DMS53 treated with DMSO at 0.1 percent for 48 hours (cell line): ENCODE data around the gene GALNT8.
"Not testable (repeated sequence)": the region's sequence is repeated elsewhere in the genome, so short reads cannot be mapped to it uniquely, and the experiment has no call there.

Experiments used
- DNase-seq: peaks from one replicate; lab custom pipeline; 2025; ENCODE audit not compliant: unreplicated experiment; lab: John Stamatoyannopoulos, UW

The GALNT8 gene

DNA sequence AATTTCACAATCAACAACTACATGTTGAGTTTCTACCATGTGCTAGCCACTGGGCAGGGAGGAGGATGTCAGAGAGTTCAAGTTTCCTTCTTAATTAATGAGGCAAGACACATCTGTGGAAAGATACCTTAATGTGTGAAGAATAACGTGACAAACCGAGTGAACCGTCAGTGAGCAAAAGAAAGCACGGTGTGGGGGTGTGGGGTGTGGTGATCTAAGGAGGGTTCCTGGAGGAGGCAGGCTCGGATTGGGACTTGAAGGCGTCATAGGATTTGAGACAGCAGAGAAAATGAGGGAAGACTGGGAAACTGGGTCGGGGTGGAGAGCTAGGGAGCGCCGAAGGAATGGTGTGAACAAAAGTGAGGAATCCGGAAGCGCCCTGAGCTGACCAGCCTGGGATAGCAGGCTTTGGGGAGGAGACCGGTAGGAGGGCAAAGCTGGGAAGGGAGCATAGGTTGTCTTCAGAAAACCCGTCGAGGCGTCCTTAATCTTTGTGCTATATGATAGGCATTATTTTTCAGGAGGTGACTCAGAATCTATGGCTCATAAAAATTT, 22.3 kb downstream of the GALNT8 start:
- no peak for DNase-seq

DNA sequence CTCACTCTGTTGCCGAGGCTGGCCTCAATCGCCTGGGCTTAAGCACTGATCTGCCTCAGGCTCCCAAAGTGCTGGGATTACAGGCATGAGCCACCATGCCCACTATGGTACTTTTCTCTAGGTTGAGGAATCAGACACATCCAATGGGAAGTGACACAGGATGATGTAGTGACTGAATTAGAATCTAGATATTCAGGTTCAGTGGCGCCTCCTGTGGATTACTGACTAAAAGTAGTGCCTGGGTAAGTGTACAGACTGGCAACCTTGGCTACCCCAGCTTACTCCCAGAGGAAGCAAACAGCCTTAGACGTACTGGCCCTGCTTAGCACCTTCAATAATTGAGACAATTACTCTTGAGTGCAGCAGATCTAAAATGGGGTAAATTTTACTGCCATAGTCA, 22.8 kb downstream of the GALNT8 start:
- DNase-seq: peak; percentile 66

DNA sequence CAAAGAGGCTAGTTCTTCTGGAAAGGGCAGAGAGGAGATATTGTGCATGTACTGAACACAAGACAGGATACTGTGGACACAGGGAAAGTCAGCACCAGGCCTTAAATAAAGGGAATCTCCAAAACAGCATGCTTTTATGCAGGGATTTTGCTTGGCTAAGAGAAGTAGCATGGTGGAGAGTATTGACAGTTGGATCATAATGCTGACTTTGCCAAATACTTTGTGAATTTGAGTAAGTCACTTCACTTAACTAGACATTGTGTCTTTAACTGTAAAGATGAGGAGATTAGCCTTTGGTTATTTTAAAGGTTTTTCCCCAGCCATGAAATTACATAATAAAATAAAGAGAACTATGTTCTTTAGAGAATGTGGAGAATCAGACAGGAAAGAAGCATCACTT, 24.5 kb downstream of the GALNT8 start:
- DNase-seq: no peak

DNA sequence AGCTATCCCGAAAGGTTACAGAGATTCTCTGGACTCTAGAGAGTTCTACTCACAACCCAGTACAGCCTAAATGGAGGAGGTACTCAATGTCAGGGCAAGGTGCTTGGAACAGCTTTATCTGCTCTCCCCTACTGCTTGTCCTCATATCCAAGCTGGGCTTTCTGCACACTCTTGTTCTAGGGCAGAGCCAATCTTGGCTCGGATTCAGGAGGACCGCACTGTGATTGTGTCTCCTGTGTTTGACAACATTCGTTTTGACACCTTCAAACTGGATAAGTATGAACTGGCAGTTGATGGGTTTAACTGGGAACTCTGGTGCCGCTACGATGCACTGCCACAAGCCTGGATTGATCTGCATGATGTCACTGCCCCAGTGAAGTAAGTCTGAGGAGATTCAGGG, 25.0 kb downstream of the GALNT8 start:
- DNase-seq: no peak

DNA sequence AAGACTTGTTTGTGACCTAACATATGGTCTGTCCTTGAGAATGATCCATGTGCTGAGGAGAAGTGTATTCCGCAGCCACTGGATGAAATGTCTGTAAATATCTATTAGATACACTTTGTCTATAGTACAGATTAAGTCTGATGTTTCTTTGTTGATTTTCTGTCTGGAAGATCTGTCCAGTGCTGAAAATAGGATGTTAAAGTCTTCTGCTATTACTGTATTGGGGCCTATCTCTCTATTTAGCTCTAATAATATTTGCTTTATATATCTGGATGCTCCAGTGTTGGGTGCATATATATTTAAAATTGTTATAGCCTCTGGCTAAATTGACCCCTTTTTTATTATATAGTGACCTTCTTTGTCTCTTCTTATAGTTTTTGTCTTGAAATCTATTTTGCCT, 31.5 kb downstream of the GALNT8 start:
- not testable (repeated sequence) for DNase-seq

DNA sequence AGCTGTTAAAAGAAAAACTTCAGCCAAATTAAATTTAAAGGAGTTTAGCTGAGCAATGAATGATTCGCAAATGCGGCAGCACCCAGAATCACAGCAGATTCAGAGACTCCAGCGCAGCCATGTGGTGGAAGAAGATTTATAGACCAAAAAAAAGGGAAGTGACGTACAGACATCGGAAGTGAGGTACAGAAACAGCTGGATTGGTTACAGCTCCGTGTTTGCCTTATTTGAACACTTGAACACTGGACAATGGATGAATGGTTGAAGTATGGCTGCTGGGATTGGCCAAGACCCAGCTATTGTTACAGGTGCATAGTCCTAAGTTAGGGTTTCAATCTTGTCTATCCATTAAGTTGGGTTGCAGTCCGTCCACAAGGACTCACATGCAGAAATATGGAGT, 42.6 kb downstream of the GALNT8 start:
- no peak for DNase-seq

DNA sequence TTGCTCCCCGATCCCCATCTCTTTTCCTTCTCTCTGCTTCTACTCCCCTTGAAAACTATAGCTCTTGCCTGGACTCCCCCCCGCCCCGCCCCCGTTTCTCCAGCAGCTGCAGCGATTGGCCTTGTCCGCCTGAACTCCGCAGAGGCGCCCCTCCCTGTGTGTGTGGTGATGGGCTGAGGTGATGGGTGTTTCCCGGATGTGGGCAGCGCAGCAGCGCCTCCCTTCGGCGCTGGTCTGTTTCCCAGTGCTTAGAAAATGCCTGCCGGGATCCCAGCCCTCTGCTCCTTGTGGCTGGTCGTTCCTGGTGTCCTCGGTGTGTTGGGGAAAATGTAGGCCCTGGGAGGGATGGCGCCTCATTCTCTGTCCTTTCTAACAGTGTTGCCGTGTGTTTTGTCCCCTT, 43.3 kb downstream of the GALNT8 start:
- DNase-seq: peak; percentile 100

DNA sequence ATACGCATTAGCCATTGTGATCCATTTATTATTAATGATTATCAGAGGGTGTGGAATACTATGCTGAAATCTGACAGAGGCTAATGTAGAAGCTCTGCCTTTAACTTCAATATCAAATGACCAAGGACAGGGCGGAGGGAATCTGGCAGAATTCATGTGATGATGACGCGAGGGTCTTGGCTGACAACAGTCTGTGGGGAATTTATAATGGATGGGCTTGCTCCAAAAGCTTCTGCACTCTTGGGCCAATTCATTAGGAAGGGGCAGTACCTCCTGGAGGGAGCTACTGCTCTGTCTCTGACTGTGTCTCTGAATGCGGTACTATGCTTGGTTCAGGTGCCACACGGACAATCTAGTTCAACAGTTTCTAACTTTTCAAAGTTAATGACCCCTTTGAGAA, 46.2 kb downstream of the GALNT8 start:
- DNase-seq: no peak

DNA sequence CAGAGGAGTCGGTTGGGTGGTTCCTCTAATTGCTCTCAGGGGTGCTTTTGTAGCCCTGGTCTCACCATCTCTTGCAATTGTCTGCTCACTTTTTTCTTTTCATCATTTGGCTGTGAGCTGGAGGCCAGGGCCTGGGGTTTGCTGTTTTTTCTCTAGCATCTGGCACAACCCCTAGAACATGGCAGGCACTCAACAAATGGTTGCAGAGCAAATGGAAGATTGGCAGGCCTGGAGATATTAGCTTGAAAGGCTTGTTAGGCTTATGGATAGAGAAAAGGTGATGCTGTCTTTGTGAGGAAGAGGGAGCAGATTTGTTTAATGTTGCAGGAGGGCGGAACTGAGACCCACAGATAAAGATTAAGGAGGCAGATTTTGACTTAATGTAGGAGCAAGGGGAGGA, 47.0 kb downstream of the GALNT8 start:
- no peak for DNase-seq

DNA sequence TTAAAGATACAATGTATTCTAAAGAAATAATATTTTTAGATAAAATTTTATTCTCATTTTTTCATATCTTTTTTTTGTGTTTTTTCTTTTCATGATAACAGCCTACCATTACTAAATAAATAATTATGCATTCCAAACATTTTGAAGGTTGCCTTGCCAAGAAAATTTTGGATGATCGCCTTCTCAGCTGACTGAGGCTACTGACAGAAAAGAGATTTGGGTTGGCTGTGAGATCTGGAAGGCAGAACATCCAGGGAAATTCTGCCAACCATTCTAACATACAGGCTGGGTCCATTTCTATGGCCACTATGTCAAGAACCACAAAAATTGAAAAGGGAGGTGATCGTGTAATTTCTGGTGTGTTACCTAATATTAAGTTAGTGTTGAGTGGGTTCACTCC, 48.1 kb downstream of the GALNT8 start:
- no peak for DNase-seq

DNA sequence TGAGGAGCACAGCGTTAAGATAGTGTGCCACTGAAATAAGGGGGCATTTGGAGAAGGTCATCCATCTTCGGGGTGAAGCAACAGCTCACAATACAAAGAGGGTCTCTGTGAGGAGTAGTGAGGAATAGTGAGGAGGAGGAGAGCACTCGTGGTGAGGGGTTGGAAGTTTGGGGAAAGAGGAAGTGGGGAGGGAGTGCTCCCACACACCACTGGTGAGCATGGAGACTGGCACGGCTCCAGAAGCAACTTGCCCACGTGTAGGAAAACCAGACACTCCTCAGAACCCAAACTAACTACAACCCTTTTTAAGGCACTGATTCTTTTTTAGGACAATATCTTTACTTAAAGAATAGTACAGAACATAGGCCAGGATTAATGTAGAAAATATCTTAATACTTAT, 48.9 kb downstream of the GALNT8 start:
- no peak for DNase-seq

DNA sequence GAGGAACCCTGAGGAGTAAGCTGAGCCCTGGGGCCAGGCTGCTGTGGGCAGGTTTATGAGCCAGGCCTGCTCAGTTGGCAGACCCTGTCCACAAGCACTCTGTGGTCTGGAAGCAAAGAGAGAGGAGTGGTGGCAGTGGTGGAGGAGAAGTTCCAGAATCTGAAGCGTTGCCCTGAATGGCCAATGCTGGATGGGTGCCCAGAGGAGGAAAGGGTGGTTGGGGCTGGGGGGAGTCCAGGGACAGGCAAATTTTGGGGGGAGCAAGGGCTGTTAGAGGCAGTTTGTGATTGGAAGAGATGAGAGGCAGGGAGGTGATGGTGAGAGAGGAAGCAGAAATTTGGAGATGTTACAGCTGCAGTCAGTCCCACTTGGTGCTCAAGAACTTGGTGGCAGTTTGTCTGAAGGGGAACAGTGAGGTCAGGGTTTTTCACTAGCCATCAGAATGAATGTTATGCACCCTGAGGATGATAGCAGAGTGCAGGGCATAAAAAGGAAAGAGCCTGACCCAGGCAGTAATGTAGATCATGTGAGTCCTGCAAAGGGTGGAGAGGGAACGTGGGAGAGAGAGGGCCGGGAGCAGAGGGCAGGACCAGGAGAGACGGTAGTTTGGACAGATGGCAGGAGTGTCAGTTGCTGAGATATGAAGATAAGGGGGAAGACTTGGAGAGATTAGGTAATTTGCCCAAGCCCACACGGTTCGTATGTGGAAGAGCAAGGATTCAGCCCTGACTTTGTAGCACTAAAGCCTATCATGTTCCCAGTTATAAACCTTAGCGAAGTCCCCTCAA, 51.2 kb downstream of the GALNT8 start:
- no peak for DNase-seq

DNA sequence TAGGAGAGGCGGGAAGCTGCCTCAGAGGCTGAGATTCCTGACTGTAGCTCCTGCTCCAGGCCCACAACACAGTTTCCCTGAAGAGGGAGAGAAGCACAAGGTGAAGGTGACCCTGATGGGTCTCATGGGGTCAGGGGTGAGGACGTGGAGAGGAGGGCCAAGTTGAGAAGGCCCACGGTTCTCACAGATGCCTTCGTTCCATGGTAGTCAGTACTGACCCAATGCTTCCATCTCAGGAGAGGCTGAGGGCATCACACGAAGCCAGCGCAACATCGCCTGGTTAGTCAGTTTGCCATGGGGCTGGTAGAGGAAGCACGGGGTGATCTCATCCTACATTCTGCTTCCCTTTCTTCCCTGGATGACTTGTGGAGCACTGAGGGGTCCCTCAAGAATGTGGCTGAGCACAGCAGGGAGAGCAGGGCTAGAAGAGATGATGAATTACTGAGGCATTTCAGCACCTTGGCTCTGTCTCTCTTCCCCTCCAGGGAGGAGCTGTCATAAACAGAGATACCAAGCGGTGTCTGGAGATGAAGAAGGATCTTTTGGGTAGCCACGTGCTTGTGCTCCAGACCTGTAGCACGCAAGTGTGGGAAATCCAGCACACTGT, 51.9 kb downstream of the GALNT8 start:
- DNase-seq: no peak

DNA sequence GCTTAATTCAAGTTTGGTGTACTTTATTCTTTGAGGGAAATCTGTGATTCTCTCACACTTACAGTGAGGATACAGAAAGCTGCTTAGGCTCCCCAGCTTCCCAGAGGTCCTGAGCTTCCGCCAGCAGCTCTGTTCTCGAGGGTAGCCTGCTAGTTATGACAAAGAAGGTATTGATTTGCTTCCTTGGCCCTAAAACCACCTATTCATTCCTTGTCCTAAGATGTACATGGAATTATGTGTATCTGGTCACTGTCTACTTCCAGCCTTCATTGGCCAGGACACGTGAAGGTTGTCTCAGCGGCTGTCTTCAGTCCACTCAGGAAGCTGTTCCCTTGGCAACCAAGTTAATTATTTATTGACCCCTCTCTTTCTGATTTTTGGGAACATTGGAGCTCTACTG, 55.7 kb downstream of the GALNT8 start:
- DNase-seq: no peak

DNA sequence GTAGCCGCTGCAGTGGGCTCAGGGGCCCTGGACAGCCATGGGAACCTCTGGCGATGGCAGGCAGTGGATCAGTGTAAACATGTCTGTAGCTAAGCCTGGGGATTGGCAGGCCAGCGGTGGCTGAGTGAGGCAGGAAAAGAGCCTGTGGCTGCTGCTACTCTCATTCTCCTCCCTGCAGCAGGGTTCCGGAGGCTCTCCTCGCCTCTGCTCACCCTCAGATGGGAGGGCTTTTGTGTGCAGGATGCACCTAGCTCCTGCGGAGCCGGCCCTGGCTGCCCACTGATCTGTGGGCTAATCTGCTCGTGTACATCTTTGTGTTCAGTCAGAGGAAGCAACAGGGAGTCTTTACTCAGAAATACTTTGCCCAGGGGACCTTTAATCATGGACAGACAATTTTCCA, 59.5 kb downstream of the GALNT8 start:
- DNase-seq: no peak

DNA sequence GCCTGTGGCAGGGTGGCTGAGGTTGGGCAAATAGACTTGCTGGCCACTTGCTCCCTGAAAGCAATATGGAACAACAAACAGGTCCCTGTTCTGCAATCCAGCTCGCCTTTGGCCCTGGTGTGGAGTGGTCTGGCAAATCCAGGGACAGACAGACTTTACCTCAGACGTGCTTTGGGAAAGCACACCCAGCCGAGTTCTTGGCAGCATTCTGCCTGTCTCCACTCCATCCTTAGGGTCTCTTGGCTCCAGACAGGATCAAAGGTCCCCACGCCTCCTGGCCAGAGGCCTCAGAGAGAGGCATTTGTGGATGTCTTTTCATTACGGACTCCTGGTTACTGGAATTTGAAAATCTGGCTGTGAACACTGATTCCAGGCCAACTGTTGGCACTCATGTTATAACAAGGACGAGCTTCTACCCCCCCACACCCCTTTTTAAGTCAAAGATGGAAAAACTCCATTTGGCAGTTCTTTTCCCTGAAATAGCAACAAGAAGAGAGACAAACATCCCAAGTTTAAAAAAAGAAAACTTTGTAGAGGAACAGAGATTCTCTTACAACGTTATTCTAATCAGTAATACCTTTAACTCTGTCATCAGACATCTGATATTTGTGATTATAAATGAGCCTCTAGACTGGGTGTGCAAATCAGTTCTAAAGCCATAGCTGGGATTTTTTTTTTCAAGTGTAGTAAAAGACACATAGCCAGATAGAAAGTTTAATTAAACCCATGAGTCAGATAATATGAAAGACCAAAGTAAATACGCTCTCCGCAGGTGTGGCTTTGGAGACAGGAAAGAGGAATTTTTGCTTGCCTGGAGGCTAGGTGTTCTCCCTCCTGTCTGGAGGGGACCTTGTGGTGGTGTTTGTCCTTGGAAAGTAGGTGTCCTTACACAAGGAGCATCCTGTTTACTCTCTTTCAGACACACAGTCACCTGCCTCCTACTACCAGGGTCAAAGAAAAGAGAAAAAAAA, 60.7 kb downstream of the GALNT8 start:
- DNase-seq: peak; percentile 99

DNA sequence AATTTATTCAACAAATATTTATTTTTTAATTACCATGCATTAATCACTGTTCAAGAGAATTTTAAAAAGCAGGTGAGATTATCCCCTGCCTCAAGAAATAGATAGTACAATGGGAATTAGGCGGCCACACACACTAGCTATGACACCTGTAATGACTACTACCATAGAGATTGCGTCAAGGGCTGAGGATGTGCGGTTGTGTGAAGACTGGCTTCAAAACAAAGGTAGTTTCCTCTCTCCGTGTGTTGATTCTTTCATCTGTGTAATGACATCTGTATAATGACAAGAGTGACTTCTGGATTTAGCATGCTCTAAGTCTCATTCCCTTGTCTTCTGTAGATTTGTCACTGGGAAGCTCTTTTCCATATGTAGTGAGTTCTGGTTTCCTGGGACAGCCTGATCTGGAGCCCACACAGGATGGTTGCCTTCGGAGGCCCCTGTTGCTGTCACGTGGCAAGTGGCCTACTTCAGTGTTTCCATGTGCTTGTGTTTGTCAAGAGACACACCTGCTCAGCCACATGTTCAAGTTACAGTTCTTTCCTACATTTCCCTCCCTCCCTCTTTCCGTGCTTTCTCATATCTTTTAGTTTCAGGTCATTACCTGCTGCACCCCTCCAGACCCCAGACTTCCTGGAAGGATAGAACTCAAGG, 64.3 kb downstream of the GALNT8 start:
- DNase-seq: no peak

DNA sequence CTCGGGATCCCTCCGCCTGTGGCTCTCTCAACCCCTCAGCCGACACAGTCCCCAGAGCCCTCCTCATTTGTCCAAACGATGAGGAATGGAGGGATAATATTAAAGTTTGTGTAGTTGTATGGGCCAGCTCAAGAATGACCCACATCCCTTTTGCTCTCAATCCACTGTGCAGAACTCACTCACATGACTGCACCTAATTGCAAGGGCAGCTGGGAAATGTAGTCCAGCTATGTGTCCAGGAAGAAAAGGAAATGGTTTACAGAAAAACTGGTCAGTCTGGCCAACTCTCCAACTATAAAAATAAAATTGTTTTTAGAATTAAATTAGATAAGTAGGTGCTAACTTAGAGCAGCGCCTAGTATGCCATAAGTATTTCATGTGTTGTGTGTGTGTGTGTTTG, 66.6 kb downstream of the GALNT8 start:
- peak; percentile 61 for DNase-seq

DNA sequence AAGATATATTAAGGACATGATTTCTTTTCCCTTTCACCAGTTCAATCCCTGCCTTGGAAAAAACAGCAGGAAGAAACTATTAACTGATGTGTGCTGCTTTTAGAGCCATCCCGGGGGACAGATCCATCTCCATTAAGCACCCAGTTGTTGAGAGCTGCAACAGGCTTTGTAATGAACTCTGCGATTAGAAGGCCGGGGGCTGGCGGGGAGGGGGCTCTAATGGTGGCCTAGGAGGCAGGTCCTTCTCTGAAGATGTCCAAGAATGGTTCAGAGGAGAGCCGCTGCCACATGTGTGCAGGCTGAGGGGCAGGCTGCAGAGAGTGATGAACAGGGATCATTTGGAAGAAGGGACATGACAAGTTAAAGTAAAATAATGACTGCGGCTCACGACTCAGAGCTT, 67.8 kb downstream of the GALNT8 start:
- DNase-seq: no peak

DNA sequence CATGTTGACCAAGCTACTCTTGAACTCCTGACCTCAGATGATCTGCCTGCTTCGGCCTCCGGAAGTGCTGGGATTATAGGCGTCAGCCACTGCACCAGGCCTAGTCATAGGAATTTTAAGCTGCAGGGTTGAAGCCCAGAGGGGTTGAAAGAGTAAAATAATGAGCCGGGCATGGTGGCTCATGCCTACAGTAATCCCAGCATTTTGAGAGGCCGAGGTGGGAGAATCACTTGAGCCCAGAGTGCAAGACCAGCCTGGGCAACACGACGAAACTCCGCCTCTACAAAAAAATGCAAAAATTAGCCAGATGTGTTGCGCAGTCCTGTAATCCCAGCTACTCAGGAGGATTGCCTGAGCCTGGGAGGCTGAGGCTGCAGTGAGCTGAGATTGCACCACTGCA, 69.6 kb downstream of the GALNT8 start:
- DNase-seq: no peak

DNA sequence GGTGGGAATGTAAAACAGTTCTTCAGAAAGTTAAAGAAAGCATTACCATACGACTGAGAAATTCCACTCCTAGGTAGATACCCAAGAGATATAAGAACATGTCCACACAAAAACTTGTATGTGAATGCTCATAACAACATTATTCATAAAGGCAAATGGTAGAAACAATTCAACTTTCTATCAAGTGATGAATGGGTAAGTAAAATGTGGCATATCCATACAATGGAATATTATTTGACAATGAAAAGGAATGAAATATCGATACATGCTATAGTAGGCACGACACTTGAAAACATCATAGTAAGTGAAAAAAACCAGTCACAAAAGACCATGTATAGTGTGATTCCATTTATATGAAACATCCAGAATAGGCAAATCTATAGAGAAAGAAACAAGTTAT, 71.3 kb downstream of the GALNT8 start:
- DNase-seq: no peak
